GM12878 (cell line): ENCODE data around the gene MTM1. TPM values are rescaled to one million over a fixed set of nuclear protein-coding genes. Genes with fewer than 3 reads are reported as not detected.

Source experiments
- ATAC-seq: fragments of 200-7000 bp; cut with Tn5 transposase; 3 replicates; pipeline ENCODE4 v1.9.1; 2020; ENCODE audit warnings: mild to moderate bottlenecking, moderate library complexity
- BruUV-seq: library from RNA; stranded (reverse); fragments of 400-500 nt; replicated peaks from 2 replicates; lab custom pipeline; 2021; lab: Mats Ljungman, UMichigan
- CTCF ChIA-PET: fragments of 300-600 bp; sonication (Branson Sonifier 250); formaldehyde crosslinking; extraction: SDS; loops from one replicate; lab custom pipeline; 2021; ENCODE audit warnings: inconsistent platforms; lab: Yijun Ruan, JAX
- POLR2A ChIA-PET: fragments of 350-600 bp; formaldehyde crosslinking; extraction: SDS; loops from one replicate; lab custom pipeline; 2021; ENCODE audit warnings: inconsistent platforms; lab: Charles Lee
- RAD21 ChIA-PET: fragments of 300-600 bp; sonication (Branson Sonifier 250); formaldehyde crosslinking; loops from one replicate; lab custom pipeline; 2023; ENCODE audit warnings: antibody characterized with exemption; ENCODE audit not compliant: unreplicated experiment; lab: Charles Lee
- SMC1A ChIA-PET: fragments of 300-600 bp; sonication (Branson Sonifier 250); formaldehyde crosslinking; loops from one replicate; lab custom pipeline; 2023; ENCODE audit not compliant: unreplicated experiment, uncharacterized antibody; lab: Charles Lee
- DNase-seq: peaks from one replicate; pipeline ENCODE4 v3.0.0-alpha.2; 2011; ENCODE audit warnings: low read depth, low spot score
- FAIRE-seq: peaks from 3 replicates; lab custom pipeline; 2011; peaks lifted over from hg19 to GRCh38; lab: Jason Lieb, UNC
- H2AFZ ChIP-seq: 2 replicates; pipeline ENCODE4 v1.6.0; 2011; ENCODE audit warnings: low read depth, low read length, control low read depth; ENCODE audit not compliant: control insufficient read depth
- H3K27ac ChIP-seq: 2 replicates; pipeline ENCODE4 v1.5.1; 2011; ENCODE audit warnings: control low read depth; ENCODE audit not compliant: control insufficient read depth, insufficient read depth
- H3K27me3 ChIP-seq, 2 experiments: replicated peaks in 1 of 2; 2 replicates each; pipeline versions ENCODE4 v1.6.0 to v1.6.1; 2011; ENCODE audit warnings: low read length in 1 of 2; ENCODE audit not compliant: control insufficient read depth in 2 of 2, insufficient read depth in 2 of 2
- H3K36me3 ChIP-seq, 2 experiments: 2 replicates each; pipeline ENCODE4 v1.5.1; 2011; ENCODE audit warnings: low read length in 1 of 2; ENCODE audit not compliant: control insufficient read depth in 2 of 2, insufficient read depth in 2 of 2
- H3K4me1 ChIP-seq: 2 replicates; pipeline ENCODE4 v1.6.1; 2011; ENCODE audit warnings: mild to moderate bottlenecking, low read length, moderate library complexity, mixed read lengths; ENCODE audit not compliant: control insufficient read depth, insufficient read depth
- H3K4me2 ChIP-seq: 2 replicates; pipeline ENCODE4 v1.6.0; 2011; ENCODE audit warnings: control low read depth; ENCODE audit not compliant: control insufficient read depth, insufficient read depth
- H3K4me3 ChIP-seq: fragments of 200-600 bp; sonication (generic); 2 replicates; pipeline ENCODE4 v1.5.1; 2016
- H3K79me2 ChIP-seq: 2 replicates; pipeline ENCODE4 v1.6.0; 2011; ENCODE audit warnings: low read length; ENCODE audit not compliant: control insufficient read depth, insufficient read depth
- H3K9ac ChIP-seq: 2 replicates; pipeline ENCODE4 v1.8.0; 2011; ENCODE audit warnings: low read length, control low read depth, mixed read lengths; ENCODE audit not compliant: control insufficient read depth, insufficient read depth
- H3K9me3 ChIP-seq: replicated peaks from 3 replicates; pipeline ENCODE4 v1.5.1; 2011; ENCODE audit warnings: mild to moderate bottlenecking, low read length; ENCODE audit not compliant: control insufficient read depth, insufficient read depth
- H4K20me1 ChIP-seq: 2 replicates; pipeline ENCODE4 v1.6.0; 2011; ENCODE audit not compliant: control insufficient read depth, insufficient read depth
- EGR1 ChIP-seq, 2 experiments: IDR thresholded peaks; 1 replicate in 1 of 2; 2 replicates in 1 of 2; pipeline ENCODE4 v1.6.1; 2011 to 2012; ENCODE audit warnings: low read depth in 2 of 2, low read length in 2 of 2, borderline replicate concordance in 1 of 2, mild to moderate bottlenecking in 1 of 2, moderate library complexity in 1 of 2
- ELK1 ChIP-seq: IDR thresholded peaks from 2 replicates; pipeline ENCODE4 v1.6.1; 2012; ENCODE audit warnings: low read depth, low read length, improper control_type of control experiment
- HDAC2 ChIP-seq: fragments of 200-600 bp; sonication (generic); IDR thresholded peaks from 2 replicates; pipeline ENCODE4 v1.6.1; 2017
- MTA3 ChIP-seq: IDR thresholded peaks from 2 replicates; pipeline ENCODE4 v1.6.1; 2012; ENCODE audit warnings: low read length, inconsistent platforms, borderline replicate concordance
- POLR2AphosphoS5 ChIP-seq: IDR thresholded peaks from 2 replicates; pipeline ENCODE4 v1.6.1; 2011; ENCODE audit warnings: mild to moderate bottlenecking, low read length, inconsistent platforms
- RUNX3 ChIP-seq: IDR thresholded peaks from 2 replicates; pipeline ENCODE4 v1.6.1; 2012; ENCODE audit warnings: low read length, inconsistent platforms
- SMC3 ChIP-seq: IDR thresholded peaks from 2 replicates; pipeline ENCODE4 v1.6.1; 2011; ENCODE audit warnings: low read length, improper control_type of control experiment, borderline replicate concordance
- TCF7 ChIP-seq: IDR thresholded peaks from 2 replicates; pipeline ENCODE4 v1.6.1; 2014; ENCODE audit warnings: antibody characterized with exemption, borderline replicate concordance
- WGBS: methylation state at CpG from one replicate; pipeline ENCODE4 v1.1.6; 2016; ENCODE audit warnings: low lambda C conversion rate; ENCODE audit not compliant: insufficient replicate concordance, insufficient coverage; ENCODE audit errors: missing lambda C conversion rate; 5-methylcytosine and 5-hydroxymethylcytosine counted together
- in situ Hi-C: fragments of 300-500 bp; cut with MboI; formaldehyde crosslinking; loops from 9 replicates; pipeline ENCODE4 v1.14.3; 2018; ENCODE audit warnings: mixed read lengths
- intact Hi-C: fragments of 100-400 bp; cut with micrococcal nuclease; formaldehyde crosslinking; loops from one replicate; pipeline ENCODE4 v1.14.2; 2022; ENCODE audit not compliant: unreplicated experiment
- polyA plus RNA-seq, 11 experiments: library from polyadenylated mRNA; depleted of rRNA in 4 of 11; unstranded in 6 of 11; stranded (reverse) in 5 of 11; fragments of >200 nt; fragmentation: Nextera tagmentation in 4 of 11; fragmentation: Illumina TruSeq in 1 of 11; extraction: Ambion mirVana in 4 of 11; extraction: Trizol in 1 of 11; gene quantifications; 1 replicate in 1 of 11; 2 replicates in 10 of 11; pipeline versions ENCODE4 v1.2.1 to v1.2.3, GENCODE V29; 2011 to 2016; ENCODE audit warnings: inconsistent platforms in 2 of 11, missing spikeins in 2 of 11, low read depth in 1 of 11
- total RNA-seq, 4 experiments: library from RNA; depleted of rRNA in 3 of 4; stranded (reverse); fragments of >200 nt in 3 of 4; fragmentation: Illumina TruSeq in 1 of 4; extraction: Trizol in 1 of 4; gene quantifications; 2 replicates each; pipeline versions ENCODE4 v1.2.1 to v1.2.3, GENCODE V29; 2013 to 2021

The MTM1 gene
- total and polyA plus RNA-seq, 10 of the 15 experiments (the other 5 are each of a cell fraction or from before 2014, with no cell fraction given) = 3.9 to 13.3 (median 8.4) TPM

- Histone ChIP-seq H3K4me3 (peak overlapping the region; percentile 22; the same call in 1 of the 2 replicates), H4K20me1 (no peaks in the 10 kb centered on the region), H3K27ac (peak overlapping the region; percentile 30; the same call in 1 of the 2 replicates), H2AFZ (no peak overlapping the region), H3K36me3 (no peaks in the 10 kb centered on the region), H3K9me3 (no peaks in the 10 kb centered on the region), H3K79me2 (peaks cover 42% of the 10 kb centered on the region), H3K9ac (no peak overlapping the region), H3K27me3 (no peaks in the 10 kb centered on the region), H3K4me1 (peaks cover 13% of the 10 kb centered on the region), H3K4me2 (peak overlapping the region; percentile 49)
- in situ Hi-C loops (loop anchor here (25.0 kb wide), 1 partner anchor 1184 kb away; the partner anchor contains the start of gene IDS), intact Hi-C loops (loop anchor here (5.0 kb wide), 1 partner anchor 124 kb away; no protein-coding TSS in a partner anchor)
- ATAC-seq = peak; percentile 7
- ChIA-PET POLR2A (interaction anchor here (0.5 to 1.3 kb wide), 4 partner anchors 9 to 868 kb away, joined by 3 to 4 read pairs (median 3); no protein-coding TSS in a partner anchor), CTCF (interaction anchor here (0.7 to 12.8 kb wide), 5 partner anchors 13 to 756 kb away, joined by 3 to 106 read pairs (median 3); no protein-coding TSS in a partner anchor), RAD21 (interaction anchor here (0.7 to 0.8 kb wide), 3 partner anchors 13 to 20 kb away, joined by 3 to 4 read pairs (median 4); no protein-coding TSS in a partner anchor), SMC1A (interaction anchor here (0.8 to 1.5 kb wide), 6 partner anchors 10 to 25 kb away, joined by 3 to 7 read pairs (median 3); no protein-coding TSS in a partner anchor)
- WGBS = 86% methylated on average over 1 of the region's 1 CpG
- no peak for DNase-seq
- no peak for FAIRE-seq
- TF ChIP-seq ELK1 = no peak
- no peak for TF ChIP-seq MTA3
- TF ChIP-seq HDAC2 = no peak
- no peak for TF ChIP-seq POLR2AphosphoS5
- TF ChIP-seq RUNX3 = peak; percentile 47
- no peak for TF ChIP-seq EGR1 (IDR thresholded peaks at IDR 0.05; ENCODE audit: borderline replicate concordance in 1 of 2, low read depth in 2 of 2, low read length in 2 of 2)
- no peak for TF ChIP-seq TCF7
- TF ChIP-seq SMC3 = no peak
- BruUV-seq = no TSS peak
Measured at GRCh38 chrX:150696331-150696730, 127.9 kb downstream of the MTM1 start.
